ENCODE data around the gene AKAP7. TPM values are rescaled to one million over a fixed set of nuclear protein-coding genes. Genes with fewer than 3 reads are reported as not detected.
"Not testable (repeated sequence)": the region's sequence is repeated elsewhere in the genome, so short reads cannot be mapped to it uniquely, and the experiment has no call there.

AKAP7 gene
- polyA plus RNA-seq, 1 donor from 2014 or later = 1.6 TPM

GRCh38 chr6:131258010-131258652 lies 122.9 kb downstream of the AKAP7 start:
- Histone ChIP-seq H3K4me3 (ENCODE audit: low read length) (no peak overlapping the region), H3K9me2 (ENCODE audit: insufficient read depth, low read length) (no peaks in the 10 kb centered on the region), H3K27me3 (ENCODE audit: insufficient read depth, low read depth, low read length) (no peaks in the 10 kb centered on the region), H3K9ac (ENCODE audit: low read length) (no peak overlapping the region), H3F3A (ENCODE audit: insufficient read depth, low read length, poor library complexity, severe bottlenecking) (no peaks in the 10 kb centered on the region), H3K9me3 (ENCODE audit: low read length) (no peaks in the 10 kb centered on the region), H3K4me2 (ENCODE audit: low read length) (no peak overlapping the region), H3K36me3 (ENCODE audit: insufficient read depth, low read length) (no peaks in the 10 kb centered on the region), H2AFZ (ENCODE audit: low read depth, low read length) (no peak overlapping the region), H3K79me2 (replicated peaks; ENCODE audit: insufficient read depth, low read length) (no peaks in the 10 kb centered on the region), H3K27ac (ENCODE audit: low read length) (no peak overlapping the region), H4K20me1 (ENCODE audit: insufficient read depth) (no peaks in the 10 kb centered on the region)
- TF ChIP-seq MXI1 (conservative IDR thresholded peaks at IDR 0.05; ENCODE audit: poor library complexity, severe bottlenecking) = no peak

- H4K20me1 ChIP-seq (ENCODE audit: insufficient read depth) = no peaks in the 10 kb centered on the region
- H3K27ac ChIP-seq (ENCODE audit: low read length) = no peak overlapping the region
- no peaks in the 10 kb centered on the region for H3K9me2 ChIP-seq (ENCODE audit: insufficient read depth, low read length)
- H3K79me2 ChIP-seq (replicated peaks; ENCODE audit: insufficient read depth, low read length) = no peaks in the 10 kb centered on the region
- no peaks in the 10 kb centered on the region for H3K36me3 ChIP-seq (ENCODE audit: insufficient read depth, low read length)
- TF ChIP-seq EZH2 (IDR thresholded peaks at IDR 0.05; ENCODE audit: borderline replicate concordance, insufficient read depth, low read length, poor library complexity, severe bottlenecking) = no peak
- TF ChIP-seq SMC3 (conservative IDR thresholded peaks at IDR 0.05; ENCODE audit: poor library complexity) = no peak
- no peak for TF ChIP-seq REST (IDR thresholded peaks at IDR 0.05; ENCODE audit: borderline replicate concordance)
- TF ChIP-seq EP300 (conservative IDR thresholded peaks at IDR 0.05; ENCODE audit: poor library complexity, severe bottlenecking) = no peak
- no peak for TF ChIP-seq POLR2AphosphoS5 (IDR thresholded peaks at IDR 0.05)
- no peak for TF ChIP-seq CTCF (IDR thresholded peaks at IDR 0.05; ENCODE audit: poor library complexity, severe bottlenecking)
- no peak for TF ChIP-seq TAF1 (IDR thresholded peaks at IDR 0.05; ENCODE audit: low read depth)
- TF ChIP-seq RAD21 (conservative IDR thresholded peaks at IDR 0.05) = no peak
- TF ChIP-seq MXI1 (conservative IDR thresholded peaks at IDR 0.05; ENCODE audit: poor library complexity, severe bottlenecking) = no peak
- H3K4me2 ChIP-seq (ENCODE audit: low read length) = no peak overlapping the region
- no peak overlapping the region for H2AFZ ChIP-seq (ENCODE audit: low read depth, low read length)
- H3K4me3 ChIP-seq (ENCODE audit: low read length) = no peak overlapping the region
- no peak overlapping the region for H3K9ac ChIP-seq (ENCODE audit: low read length)
- H3F3A ChIP-seq (ENCODE audit: insufficient read depth, low read length, poor library complexity, severe bottlenecking) = no peaks in the 10 kb centered on the region
- no peaks in the 10 kb centered on the region for H3K27me3 ChIP-seq (ENCODE audit: insufficient read depth, low read depth, low read length)
- no peaks in the 10 kb centered on the region for H3K9me3 ChIP-seq (ENCODE audit: low read length)
Observed at GRCh38 chr6:131258816-131259476, 123.7 kb downstream of the AKAP7 start.

- not testable (repeated sequence) for H3K4me2 ChIP-seq (ENCODE audit: low read length); H3F3A ChIP-seq (ENCODE audit: insufficient read depth, low read length, poor library complexity, severe bottlenecking); H3K27ac ChIP-seq (ENCODE audit: low read length); H3K9me3 ChIP-seq (ENCODE audit: low read length); H4K20me1 ChIP-seq (ENCODE audit: insufficient read depth); H3K9ac ChIP-seq (ENCODE audit: low read length); H3K27me3 ChIP-seq (ENCODE audit: insufficient read depth, low read depth, low read length); H3K9me2 ChIP-seq (ENCODE audit: insufficient read depth, low read length); H3K36me3 ChIP-seq (ENCODE audit: insufficient read depth, low read length); H3K4me3 ChIP-seq (ENCODE audit: low read length); H3K79me2 ChIP-seq (replicated peaks; ENCODE audit: insufficient read depth, low read length); H2AFZ ChIP-seq (ENCODE audit: low read depth, low read length)
Observed at GRCh38 chr6:131260960-131261359, 125.7 kb downstream of the AKAP7 start.

Data from neural cell (in vitro differentiated cells).